ENCODE measurements around the gene POMGNT1.
A peak's percentile ranks its signal among the peaks of the same experiment; 100 is the strongest.

Gene POMGNT1

GRCh38 chr1:46166521-46167462, 31.4 kb downstream of the POMGNT1 start:
- H3K4me3 ChIP-seq (ENCODE audit: low read length) = peak overlapping the region; percentile 16; the same call in 1 of the 2 replicates
- no peak for TF ChIP-seq ZNF274 (IDR thresholded peaks at IDR 0.05; ENCODE audit: low read depth, low read length)

- H3K4me3 ChIP-seq (ENCODE audit: low read length) = peak overlapping the region; percentile 61; the same call in 1 of the 2 replicates
- TF ChIP-seq ZNF274 (IDR thresholded peaks at IDR 0.05; ENCODE audit: low read depth, low read length) = no peak
These were observed 38.0 kb downstream of the POMGNT1 start for GRCh38 chr1:46160212-46160611.

- TF ChIP-seq ZNF274 (IDR thresholded peaks at IDR 0.05; ENCODE audit: low read depth, low read length) = no peak
These were observed 38.7 kb downstream of the POMGNT1 start for GRCh38 chr1:46159516-46159915.

DNA sequence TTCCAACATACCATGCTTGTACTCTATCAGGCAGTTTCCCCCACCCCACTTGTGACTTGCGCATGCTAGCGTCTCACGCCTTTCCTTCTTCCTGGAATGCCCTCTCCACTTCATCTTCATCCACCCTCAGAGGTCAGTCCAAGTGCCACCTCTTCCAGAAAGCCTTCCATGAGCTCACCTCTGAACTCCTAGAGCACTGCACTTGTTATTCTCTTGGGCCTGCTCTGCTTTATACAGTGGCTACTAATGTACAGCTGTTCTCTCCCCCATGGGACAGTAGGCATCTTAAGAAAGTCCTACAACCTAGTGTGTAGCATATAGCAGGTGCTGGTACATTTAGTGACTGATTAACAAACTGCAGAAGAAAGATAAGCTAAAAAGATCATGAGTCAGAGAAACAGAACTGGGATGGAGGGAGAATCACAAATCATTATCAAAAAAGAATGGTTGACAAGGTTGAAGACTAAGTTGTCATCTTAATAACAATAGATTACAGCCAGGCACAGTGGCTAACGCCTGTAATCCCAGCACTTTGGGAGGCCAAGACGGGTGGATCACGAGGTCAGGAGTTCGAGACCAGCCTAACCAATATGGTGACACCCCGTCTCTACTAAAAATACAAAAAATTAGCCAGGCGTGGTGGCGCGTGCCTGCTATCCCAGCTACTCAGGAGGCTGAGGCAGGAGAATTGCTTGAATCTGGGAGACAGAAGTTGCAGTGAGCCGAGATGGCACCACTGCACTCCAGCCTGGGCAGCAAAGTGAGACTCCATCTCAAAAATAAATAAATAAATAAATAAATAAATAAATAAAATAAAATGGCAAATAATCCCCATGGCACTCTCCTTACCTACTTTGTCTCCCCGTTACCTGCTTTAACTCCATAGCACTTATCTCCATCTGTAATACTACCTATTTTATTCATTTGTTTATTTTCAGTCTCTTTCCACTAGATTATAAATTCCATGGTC, 39.6 kb downstream of the POMGNT1 start:
- no peak for TF ChIP-seq ZNF274 (IDR thresholded peaks at IDR 0.05; ENCODE audit: low read depth, low read length)
- H3K4me3 ChIP-seq (ENCODE audit: low read length) = peak overlapping the region; percentile 36; the same call in 1 of the 2 replicates

More at GRCh38 chr1:46159516-46159915, 38.7 kb downstream of the POMGNT1 start:
- H3K4me3 ChIP-seq (ENCODE audit: low read length) = peak overlapping the region; percentile 35; the same call in 1 of the 2 replicates

- no peak for TF ChIP-seq ZNF274 (IDR thresholded peaks at IDR 0.05; ENCODE audit: low read depth, low read length)
- H3K4me3 ChIP-seq (ENCODE audit: low read length) = peak overlapping the region; percentile 36; the same call in 1 of the 2 replicates
These were observed 40.3 kb downstream of the POMGNT1 start for GRCh38 chr1:46157916-46158311.

DNA sequence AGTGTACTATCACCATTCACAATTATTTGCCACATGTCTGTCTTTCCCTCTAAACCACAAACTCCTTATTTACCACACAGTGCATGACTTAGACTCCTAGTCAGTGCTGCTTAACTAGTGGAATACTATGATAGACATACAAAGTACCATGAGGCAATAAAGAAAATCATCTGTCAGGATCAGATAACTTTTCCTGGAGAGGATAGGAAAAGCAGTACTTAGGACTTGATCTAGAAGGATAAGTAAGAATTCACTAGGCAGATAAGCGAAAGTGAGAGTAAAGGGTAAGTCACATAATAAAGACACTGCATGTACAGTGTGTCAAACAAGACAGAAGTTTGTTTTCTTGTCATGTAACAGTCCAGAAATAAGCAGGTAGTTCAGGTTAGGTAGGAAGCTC, 44.5 kb downstream of the POMGNT1 start:
- no peak overlapping the region for H3K4me3 ChIP-seq (ENCODE audit: low read length)

GRCh38 chr1:46153228-46153627, 45.0 kb downstream of the POMGNT1 start:
- no peak overlapping the region for H3K4me3 ChIP-seq (ENCODE audit: low read length)
- TF ChIP-seq ZNF274 (IDR thresholded peaks at IDR 0.05; ENCODE audit: low read depth, low read length) = no peak

More for the DNA sequence above, 44.5 kb downstream of the POMGNT1 start:
- no peak for TF ChIP-seq ZNF274 (IDR thresholded peaks at IDR 0.05; ENCODE audit: low read depth, low read length)

DNA sequence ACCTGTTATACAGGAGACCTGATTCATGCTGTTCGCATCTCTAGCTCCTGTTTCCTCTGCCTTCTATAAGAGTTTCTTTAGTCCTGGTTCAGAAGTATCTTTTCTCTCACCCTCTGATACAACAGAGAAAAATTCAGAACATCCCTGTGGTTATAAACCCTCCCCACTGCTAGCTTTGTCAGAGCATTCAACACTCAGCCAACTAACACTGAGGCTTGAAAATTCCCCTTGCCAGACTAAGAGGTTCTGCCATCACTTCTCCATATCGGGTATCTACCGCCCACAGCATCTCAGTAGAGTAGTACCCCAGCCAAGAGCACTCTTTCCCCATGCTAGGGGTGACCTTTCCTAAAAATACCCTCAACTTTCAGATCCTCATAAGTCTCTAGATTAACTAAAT, 46.2 kb downstream of the POMGNT1 start:
- no peak for TF ChIP-seq ZNF274 (IDR thresholded peaks at IDR 0.05; ENCODE audit: low read depth, low read length)

GRCh38 chr1:46150085-46150484, 48.1 kb downstream of the POMGNT1 start:
- H3K4me3 ChIP-seq (ENCODE audit: low read length) = no peak overlapping the region

More for the DNA sequence above, 46.2 kb downstream of the POMGNT1 start:
- no peak overlapping the region for H3K4me3 ChIP-seq (ENCODE audit: low read length)

DNA sequence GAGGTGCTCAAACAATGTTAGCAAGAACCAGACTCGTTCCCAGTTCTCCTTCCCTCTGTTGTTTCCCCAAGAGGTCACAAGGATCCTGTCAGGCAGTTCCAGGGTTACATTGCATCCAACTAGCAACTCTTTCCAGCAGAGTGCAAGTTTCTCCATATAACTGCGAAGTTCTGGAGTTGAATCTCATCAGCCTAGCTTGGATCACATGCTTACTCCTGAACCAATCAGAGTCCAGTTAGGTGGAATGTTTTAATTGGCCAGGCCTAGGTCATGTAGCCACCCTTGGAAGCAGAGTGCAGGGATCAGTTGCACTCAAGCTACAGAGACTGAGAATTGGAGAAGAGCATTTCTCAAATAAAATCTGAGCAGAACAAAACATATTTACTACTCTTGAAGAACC, 49.9 kb downstream of the POMGNT1 start:
- H3K4me3 ChIP-seq (ENCODE audit: low read length) = no peak overlapping the region
- no peak for TF ChIP-seq ZNF274 (IDR thresholded peaks at IDR 0.05; ENCODE audit: low read depth, low read length)

More at GRCh38 chr1:46150085-46150484, 48.1 kb downstream of the POMGNT1 start:
- no peak for TF ChIP-seq ZNF274 (IDR thresholded peaks at IDR 0.05; ENCODE audit: low read depth, low read length)
